HEK293 (cell line): ENCODE data around the gene SMIM13.

Experiments
- CTCF ChIP-seq: fragments of 450-650 bp; formaldehyde crosslinking; IDR thresholded peaks from 2 replicates; pipeline ENCODE4 v1.5.1; 2016; ENCODE audit warnings: missing biosample characterization, missing genetic modification characterization
- MZF1 ChIP-seq: fragments of 450-650 bp; formaldehyde crosslinking; IDR thresholded peaks from 2 replicates; pipeline ENCODE4 v1.5.1; 2017; ENCODE audit warnings: missing biosample characterization, missing genetic modification characterization, borderline replicate concordance
- PATZ1 ChIP-seq: fragments of 450-650 bp; formaldehyde crosslinking; IDR thresholded peaks from 2 replicates; pipeline ENCODE4 v1.5.1; 2016; ENCODE audit warnings: missing biosample characterization, missing genetic modification characterization
- YY1 ChIP-seq: fragments of 450-650 bp; formaldehyde crosslinking; IDR thresholded peaks from 2 replicates; pipeline ENCODE4 v1.5.1; 2018; ENCODE audit warnings: missing biosample characterization, missing genetic modification characterization
- ZBTB10 ChIP-seq: fragments of 450-650 bp; formaldehyde crosslinking; IDR thresholded peaks from 2 replicates; pipeline ENCODE4 v1.5.1; 2016; ENCODE audit warnings: missing biosample characterization, missing genetic modification characterization
- ZBTB11 ChIP-seq: fragments of 450-650 bp; formaldehyde crosslinking; conservative IDR thresholded peaks from 2 replicates; pipeline ENCODE4 v1.5.1; 2016; ENCODE audit warnings: low read depth, missing biosample characterization, missing genetic modification characterization
- ZBTB49 ChIP-seq: fragments of 450-650 bp; formaldehyde crosslinking; IDR thresholded peaks from 2 replicates; pipeline ENCODE4 v1.5.1; 2016; ENCODE audit warnings: missing biosample characterization, missing genetic modification characterization, low read depth
- ZNF19 ChIP-seq: fragments of 450-650 bp; formaldehyde crosslinking; IDR thresholded peaks from 2 replicates; pipeline ENCODE4; 2016; ENCODE audit warnings: missing biosample characterization, missing genetic modification characterization, low read depth
- ZNF302 ChIP-seq: fragments of 450-650 bp; formaldehyde crosslinking; IDR thresholded peaks from 2 replicates; pipeline ENCODE4 v1.5.1; 2016; ENCODE audit warnings: missing biosample characterization, missing genetic modification characterization, low read depth
- ZNF518A ChIP-seq: fragments of 450-650 bp; formaldehyde crosslinking; conservative IDR thresholded peaks from 2 replicates; pipeline ENCODE4 v1.5.1; 2016; ENCODE audit warnings: low read depth, missing biosample characterization, missing genetic modification characterization
- ZNF596 ChIP-seq: fragments of 450-650 bp; IDR thresholded peaks from 2 replicates; pipeline ENCODE4 v1.5.0; 2018; ENCODE audit warnings: missing biosample characterization, mild to moderate bottlenecking, missing genetic modification characterization, moderate library complexity
- ZNF660 ChIP-seq: fragments of 450-650 bp; IDR thresholded peaks from 2 replicates; pipeline ENCODE4 v1.5.1; 2018; ENCODE audit warnings: missing biosample characterization, mild to moderate bottlenecking, missing genetic modification characterization
- ZNF704 ChIP-seq: fragments of 450-650 bp; formaldehyde crosslinking; IDR thresholded peaks from 2 replicates; pipeline ENCODE4 v1.5.1; 2016; ENCODE audit warnings: missing biosample characterization, missing genetic modification characterization
- ZNF777 ChIP-seq: fragments of 450-650 bp; formaldehyde crosslinking; IDR thresholded peaks from 2 replicates; pipeline ENCODE4 v1.5.1; 2017; ENCODE audit warnings: missing biosample characterization, missing genetic modification characterization, borderline replicate concordance

- TF ChIP-seq ZNF302, result no peak
- TF ChIP-seq ZBTB10, result no peak
- no peak for TF ChIP-seq CTCF (tag by site-specific recombination)
- TF ChIP-seq MZF1 (tag by site-specific recombination), result no peak
- no peak for TF ChIP-seq PATZ1
- no peak for TF ChIP-seq ZNF660 (tag by site-specific recombination)
- TF ChIP-seq ZBTB11 (tag by site-specific recombination), result no peak
- TF ChIP-seq YY1 (tag by site-specific recombination), result no peak
- no peak for TF ChIP-seq ZNF19 (tag by site-specific recombination)
- no peak for TF ChIP-seq ZNF596 (tag by site-specific recombination)
- TF ChIP-seq ZBTB49 (tag by site-specific recombination), result no peak
- TF ChIP-seq ZNF518A (tag by site-specific recombination), result no peak
- no peak for TF ChIP-seq ZNF704 (tag by site-specific recombination)
- no peak for TF ChIP-seq ZNF777 (tag by site-specific recombination)
Observed at GRCh38 chr6:11133281-11133680, 39.6 kb downstream of the SMIM13 start.
